Skeletal muscle satellite cell (primary cell): ENCODE results near the gene SEC22A.

Experiments
- H3K27me3 ChIP-seq: 2 replicates; pipeline ENCODE4 v1.7.0; 2013; ENCODE audit warnings: low read length; ENCODE audit not compliant: control insufficient read depth, insufficient read depth
- H3K36me3 ChIP-seq: 2 replicates; pipeline ENCODE4 v1.7.0; 2013; ENCODE audit warnings: mild to moderate bottlenecking, control low read depth, low read length; ENCODE audit not compliant: insufficient read depth
- H3K4me1 ChIP-seq: 2 replicates; pipeline ENCODE4 v1.7.0; 2013; ENCODE audit warnings: low read length; ENCODE audit not compliant: control insufficient read depth, insufficient read depth
- H3K4me2 ChIP-seq: 2 replicates; pipeline ENCODE4 v1.7.0; 2013; ENCODE audit warnings: mild to moderate bottlenecking, low read length
- H3K4me3 ChIP-seq: 2 replicates; pipeline ENCODE4 v1.7.0; 2013; ENCODE audit warnings: low read length
- H3K9ac ChIP-seq: 2 replicates; pipeline ENCODE4 v1.7.0; 2013; ENCODE audit warnings: mild to moderate bottlenecking, low read depth, low read length, moderate library complexity
- H3K9me3 ChIP-seq: replicated peaks from 2 replicates; pipeline ENCODE4 v1.7.0; 2013; ENCODE audit warnings: mild to moderate bottlenecking, control low read depth, low read length

SEC22A gene

GRCh38 chr3:123158899-123159390 lies 42.8 kb upstream of the SEC22A start:
- Histone ChIP-seq H3K9ac (no peak overlapping the region), H3K4me3 (no peak overlapping the region), H3K9me3 (no peaks in the 10 kb centered on the region), H3K27me3 (no peaks in the 10 kb centered on the region), H3K36me3 (peaks cover 56% of the 10 kb centered on the region), H3K4me1 (no peaks in the 10 kb centered on the region), H3K4me2 (no peak overlapping the region)

- H3K4me1 ChIP-seq, result no peaks in the 10 kb centered on the region
- no peak overlapping the region for H3K9ac ChIP-seq
- H3K9me3 ChIP-seq, result no peaks in the 10 kb centered on the region
- H3K4me3 ChIP-seq, result no peak overlapping the region
- H3K36me3 ChIP-seq, result peaks cover 60% of the 10 kb centered on the region
- no peak overlapping the region for H3K4me2 ChIP-seq
- no peaks in the 10 kb centered on the region for H3K27me3 ChIP-seq
These were observed 41.7 kb upstream of the SEC22A start for GRCh38 chr3:123159926-123160635.

GRCh38 chr3:123161167-123161566 lies 40.6 kb upstream of the SEC22A start:
- Histone ChIP-seq H3K4me2 (no peak overlapping the region), H3K27me3 (no peaks in the 10 kb centered on the region), H3K9me3 (no peaks in the 10 kb centered on the region), H3K9ac (no peak overlapping the region), H3K36me3 (peaks cover 56% of the 10 kb centered on the region), H3K4me3 (no peak overlapping the region), H3K4me1 (no peaks in the 10 kb centered on the region)

GRCh38 chr3:123163141-123163540 lies 38.6 kb upstream of the SEC22A start:
- Histone ChIP-seq H3K9ac (no peak overlapping the region), H3K4me3 (no peak overlapping the region), H3K36me3 (peaks cover 60% of the 10 kb centered on the region), H3K4me1 (no peaks in the 10 kb centered on the region), H3K4me2 (no peak overlapping the region), H3K27me3 (no peaks in the 10 kb centered on the region), H3K9me3 (no peaks in the 10 kb centered on the region)

GRCh38 chr3:123165163-123165562 lies 36.6 kb upstream of the SEC22A start:
- H3K4me3 ChIP-seq, result no peak overlapping the region
- H3K27me3 ChIP-seq, result no peaks in the 10 kb centered on the region
- no peaks in the 10 kb centered on the region for H3K9me3 ChIP-seq
- no peak overlapping the region for H3K4me2 ChIP-seq
- peaks cover 55% of the 10 kb centered on the region for H3K36me3 ChIP-seq
- H3K4me1 ChIP-seq, result no peaks in the 10 kb centered on the region
- no peak overlapping the region for H3K9ac ChIP-seq

- H3K4me2 ChIP-seq, result no peak overlapping the region
- H3K27me3 ChIP-seq, result no peaks in the 10 kb centered on the region
- no peak overlapping the region for H3K4me3 ChIP-seq
- no peaks in the 10 kb centered on the region for H3K9me3 ChIP-seq
- peaks cover 38% of the 10 kb centered on the region for H3K36me3 ChIP-seq
- H3K4me1 ChIP-seq, result no peaks in the 10 kb centered on the region
- H3K9ac ChIP-seq, result no peak overlapping the region
These were observed 34.1 kb upstream of the SEC22A start for GRCh38 chr3:123167686-123168085.

- Histone ChIP-seq H3K4me2 (no peak overlapping the region), H3K9me3 (no peaks in the 10 kb centered on the region)
These were observed 33.6 kb upstream of the SEC22A start for GRCh38 chr3:123168122-123168521.

GRCh38 chr3:123168605-123169004 lies 33.1 kb upstream of the SEC22A start:
- Histone ChIP-seq H3K9ac (no peak overlapping the region), H3K27me3 (no peaks in the 10 kb centered on the region), H3K9me3 (no peaks in the 10 kb centered on the region), H3K4me2 (no peak overlapping the region), H3K4me3 (no peak overlapping the region), H3K4me1 (no peaks in the 10 kb centered on the region), H3K36me3 (peaks cover 31% of the 10 kb centered on the region)

More at GRCh38 chr3:123168122-123168521, 33.6 kb upstream of the SEC22A start:
- Histone ChIP-seq H3K27me3 (no peaks in the 10 kb centered on the region), H3K4me1 (no peaks in the 10 kb centered on the region), H3K9ac (no peak overlapping the region), H3K36me3 (peaks cover 34% of the 10 kb centered on the region), H3K4me3 (no peak overlapping the region)

GRCh38 chr3:123169492-123169929 lies 32.2 kb upstream of the SEC22A start:
- H3K4me3 ChIP-seq, result no peak overlapping the region
- no peak overlapping the region for H3K9ac ChIP-seq
- peaks cover 22% of the 10 kb centered on the region for H3K36me3 ChIP-seq
- H3K9me3 ChIP-seq, result no peaks in the 10 kb centered on the region
- H3K4me2 ChIP-seq, result no peak overlapping the region
- H3K4me1 ChIP-seq, result no peaks in the 10 kb centered on the region
- no peaks in the 10 kb centered on the region for H3K27me3 ChIP-seq

- no peak overlapping the region for H3K4me2 ChIP-seq
- no peaks in the 10 kb centered on the region for H3K27me3 ChIP-seq
- H3K36me3 ChIP-seq, result peaks cover 17% of the 10 kb centered on the region
- no peaks in the 10 kb centered on the region for H3K9me3 ChIP-seq
- H3K4me1 ChIP-seq, result no peaks in the 10 kb centered on the region
- H3K4me3 ChIP-seq, result no peak overlapping the region
- no peak overlapping the region for H3K9ac ChIP-seq
These were observed 31.8 kb upstream of the SEC22A start for GRCh38 chr3:123169930-123170329.

GRCh38 chr3:123180791-123181190 lies 21.0 kb upstream of the SEC22A start:
- Histone ChIP-seq H3K36me3 (no peaks in the 10 kb centered on the region), H3K9me3 (no peaks in the 10 kb centered on the region), H3K4me1 (no peaks in the 10 kb centered on the region), H3K27me3 (no peaks in the 10 kb centered on the region), H3K9ac (no peak overlapping the region), H3K4me3 (no peak overlapping the region), H3K4me2 (no peak overlapping the region)

GRCh38 chr3:123186695-123187094 lies 15.0 kb upstream of the SEC22A start:
- H3K27me3 ChIP-seq, result no peaks in the 10 kb centered on the region
- no peaks in the 10 kb centered on the region for H3K9me3 ChIP-seq
- no peak overlapping the region for H3K4me3 ChIP-seq
- H3K9ac ChIP-seq, result no peak overlapping the region
- H3K4me1 ChIP-seq, result no peaks in the 10 kb centered on the region
- no peak overlapping the region for H3K4me2 ChIP-seq
- no peaks in the 10 kb centered on the region for H3K36me3 ChIP-seq
